Upper lobe of left lung (tissue), 6 donors: ENCODE measurements around the gene DIAPH2. TPM values are rescaled to one million over a fixed set of nuclear protein-coding genes. Genes with fewer than 3 reads are reported as not detected.

Experiments
- ATAC-seq, 2 donors: fragments of 200-7000 bp; cut with Tn5 transposase; one replicate each; pipeline ENCODE4 v1.9.1; 2022; ENCODE audit warnings: mild to moderate bottlenecking in 2 of 2, moderate library complexity in 2 of 2; ENCODE audit not compliant: low FRiP score in 2 of 2
- DNase-seq, 2 donors: peaks; one replicate each; pipeline ENCODE4 v3.0.0-alpha.2; 2019 to 2020
- H3K27ac ChIP-seq, 4 donors: fragments of 200-600 bp; sonication (generic); one replicate each; pipeline ENCODE4 v1.5.1; 2016 to 2019
- H3K27me3 ChIP-seq, 4 donors: fragments of 200-600 bp; sonication (generic); one replicate each; pipeline ENCODE4 v1.5.1; 2017 to 2019
- H3K36me3 ChIP-seq, 4 donors: fragments of 200-600 bp; sonication (generic); one replicate each; pipeline ENCODE4 v1.5.1; 2016 to 2019
- H3K4me1 ChIP-seq, 4 donors: fragments of 200-600 bp; sonication (generic); one replicate each; pipeline ENCODE4 v1.5.1; 2018 to 2019
- H3K4me3 ChIP-seq, 4 donors: fragments of 200-600 bp; sonication (generic); one replicate each; pipeline ENCODE4 v1.5.1; 2017 to 2019; ENCODE audit warnings: mild to moderate bottlenecking in 2 of 4, moderate library complexity in 1 of 4
- H3K9me3 ChIP-seq, 4 donors: fragments of 200-600 bp; sonication (generic); one replicate each; pipeline ENCODE4 v1.5.1; 2018 to 2019
- EP300 ChIP-seq, 4 donors: sonication (generic); formaldehyde crosslinking; IDR thresholded peaks; one replicate each; pipeline ENCODE4 v1.5.1; 2017; ENCODE audit warnings: antibody characterized with exemption in 4 of 4, control low read depth in 2 of 4
- POLR2A ChIP-seq, 4 donors: fragments of 450-650 bp; IDR thresholded peaks; one replicate each; pipeline ENCODE4 v1.5.1; 2016 to 2017; ENCODE audit warnings: antibody characterized with exemption in 4 of 4, mild to moderate bottlenecking in 2 of 4
- POLR2AphosphoS5 ChIP-seq, 2 donors: sonication (generic); formaldehyde crosslinking; IDR thresholded peaks; one replicate each; pipeline ENCODE4 v1.5.1; 2017; ENCODE audit warnings: antibody characterized with exemption in 2 of 2
- WGBS, 2 donors: methylation state at CpG; one replicate each; pipeline ENCODE4 v1.1.5; 2017 to 2018; 5-methylcytosine and 5-hydroxymethylcytosine counted together
- total RNA-seq, 6 donors: library from RNA; depleted of rRNA in 4 of 6; stranded (reverse); fragments of >200 nt in 4 of 6; gene quantifications; one replicate each; pipeline versions ENCODE4 v1.1.0 to v1.2.1, GENCODE V29; 2016 to 2021
- TF ChIP-seq, protein P1 (sequence below), 6 experiments: fragments of 450-650 bp in 4 of 6; fragments of 200-600 bp in 2 of 6; sonication (generic) in 2 of 6; IDR thresholded peaks; one replicate each; pipeline ENCODE4 v1.5.1; 2016 to 2019; ENCODE audit warnings: antibody characterized with exemption in 6 of 6
- donor health status: DM: no; HTN: no; CAD: no; lungs with moderate emphysema.
- donor health status: DM: no; HTN: yes; CAD: no; lungs with severe emphysema.

DIAPH2 gene
- total RNA-seq, 6 donors from 2014 or later: 22.5 to 107 (median 44.1) TPM

GRCh38 chrX:96683997-96684338 is 674 bp upstream of the DIAPH2 start:
- 24 to 43% methylated on average over 8 of the region's 8 CpGs for WGBS, 2 donors

GRCh38 chrX:96685210-96686099 is 813 bp downstream of the DIAPH2 start:
- TF ChIP-seq, protein P1, sequence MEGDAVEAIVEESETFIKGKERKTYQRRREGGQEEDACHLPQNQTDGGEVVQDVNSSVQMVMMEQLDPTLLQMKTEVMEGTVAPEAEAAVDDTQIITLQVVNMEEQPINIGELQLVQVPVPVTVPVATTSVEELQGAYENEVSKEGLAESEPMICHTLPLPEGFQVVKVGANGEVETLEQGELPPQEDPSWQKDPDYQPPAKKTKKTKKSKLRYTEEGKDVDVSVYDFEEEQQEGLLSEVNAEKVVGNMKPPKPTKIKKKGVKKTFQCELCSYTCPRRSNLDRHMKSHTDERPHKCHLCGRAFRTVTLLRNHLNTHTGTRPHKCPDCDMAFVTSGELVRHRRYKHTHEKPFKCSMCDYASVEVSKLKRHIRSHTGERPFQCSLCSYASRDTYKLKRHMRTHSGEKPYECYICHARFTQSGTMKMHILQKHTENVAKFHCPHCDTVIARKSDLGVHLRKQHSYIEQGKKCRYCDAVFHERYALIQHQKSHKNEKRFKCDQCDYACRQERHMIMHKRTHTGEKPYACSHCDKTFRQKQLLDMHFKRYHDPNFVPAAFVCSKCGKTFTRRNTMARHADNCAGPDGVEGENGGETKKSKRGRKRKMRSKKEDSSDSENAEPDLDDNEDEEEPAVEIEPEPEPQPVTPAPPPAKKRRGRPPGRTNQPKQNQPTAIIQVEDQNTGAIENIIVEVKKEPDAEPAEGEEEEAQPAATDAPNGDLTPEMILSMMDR (IDR thresholded peaks at IDR 0.05): no peak
- TF ChIP-seq POLR2AphosphoS5 (IDR thresholded peaks at IDR 0.05) (no peak), EP300 (IDR thresholded peaks at IDR 0.05) (no peak)

More at GRCh38 chrX:96683997-96684338, 674 bp upstream of the DIAPH2 start:
- no peak for DNase-seq
- H3K9me3 ChIP-seq: no peaks in the 10 kb centered on the region
- TF ChIP-seq EP300 (IDR thresholded peaks at IDR 0.05): no peak
- TF ChIP-seq, protein P1 (IDR thresholded peaks at IDR 0.05): no peak
- no peak for TF ChIP-seq POLR2AphosphoS5 (IDR thresholded peaks at IDR 0.05)
- TF ChIP-seq POLR2A (IDR thresholded peaks at IDR 0.05): no peak
- peak overlapping the region; percentile 82 to 88 (median 87) for H3K27ac ChIP-seq
- peaks cover 0 to 6% (median 0%) of the 10 kb centered on the region in 4 donors for H3K27me3 ChIP-seq
- no peak for ATAC-seq
- H3K4me3 ChIP-seq: peak overlapping the region in 3 of 4 donors; percentile 62 to 76 (median 70)
- no peaks in the 10 kb centered on the region for H3K36me3 ChIP-seq
- H3K4me1 ChIP-seq: peaks cover 0 to 9% (median 0%) of the 10 kb centered on the region in 4 donors

GRCh38 chrX:96687776-96688175 is 3.1 kb downstream of the DIAPH2 start:
- no peak overlapping the region for H3K27ac ChIP-seq
- DNase-seq (no peak), ATAC-seq (no peak)
- 84 to 100% methylated on average over 2 of the region's 2 CpGs for WGBS, 2 donors
- H3K9me3 ChIP-seq: no peaks in the 10 kb centered on the region
- H3K36me3 ChIP-seq: no peaks in the 10 kb centered on the region
- H3K4me1 ChIP-seq: peaks cover 0 to 9% (median 0%) of the 10 kb centered on the region in 4 donors
- TF ChIP-seq EP300 (IDR thresholded peaks at IDR 0.05): no peak
- TF ChIP-seq, protein P1 (IDR thresholded peaks at IDR 0.05): no peak
- no peak for TF ChIP-seq POLR2AphosphoS5 (IDR thresholded peaks at IDR 0.05)
- TF ChIP-seq POLR2A (IDR thresholded peaks at IDR 0.05): no peak
- no peak overlapping the region for H3K4me3 ChIP-seq
- peaks cover 0 to 6% (median 0%) of the 10 kb centered on the region in 4 donors for H3K27me3 ChIP-seq

More at GRCh38 chrX:96685210-96686099, 813 bp downstream of the DIAPH2 start:
- no peaks in the 10 kb centered on the region for H3K36me3 ChIP-seq
- 0 to 15% methylated on average over 13 to 38 of the region's 38 CpGs for WGBS, 2 donors
- H3K4me3 ChIP-seq: peak overlapping the region; percentile 56 to 76 (median 66)
- ATAC-seq (peak; percentile 65 to 77), DNase-seq (peak in 1 of 2 donors; percentile 55)
- peaks cover 0 to 9% (median 0%) of the 10 kb centered on the region in 4 donors for H3K4me1 ChIP-seq
- peaks cover 0 to 6% (median 0%) of the 10 kb centered on the region in 4 donors for H3K27me3 ChIP-seq
- H3K9me3 ChIP-seq: no peaks in the 10 kb centered on the region
- peak overlapping the region; percentile 82 to 88 (median 87) for H3K27ac ChIP-seq

DNA sequence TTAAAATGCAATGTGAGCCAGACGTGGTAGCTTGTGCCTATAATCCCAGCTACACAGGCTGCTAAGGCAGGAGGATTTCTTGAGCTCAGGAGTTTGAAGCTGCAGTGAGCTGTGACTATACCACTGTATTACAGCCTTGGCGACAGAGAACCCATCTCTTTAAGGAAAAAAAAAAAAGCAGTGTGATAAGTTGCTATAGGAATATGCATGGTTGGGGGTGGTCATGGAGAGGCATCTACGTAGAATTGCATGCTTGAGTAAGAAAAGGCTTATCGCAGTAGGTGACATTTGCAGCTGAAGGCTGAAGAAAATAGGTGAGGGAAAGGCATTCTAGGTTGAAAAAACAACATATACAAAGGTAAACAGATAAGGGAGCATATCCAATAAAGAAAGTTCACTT is 4.1 kb downstream of the DIAPH2 start:
- Histone ChIP-seq H3K27ac (no peak overlapping the region), H3K9me3 (no peaks in the 10 kb centered on the region), H3K4me1 (peaks cover 0 to 9% (median 0%) of the 10 kb centered on the region in 4 donors), H3K36me3 (no peaks in the 10 kb centered on the region), H3K4me3 (no peak overlapping the region), H3K27me3 (peaks cover 0 to 6% (median 0%) of the 10 kb centered on the region in 4 donors)
- WGBS, 2 donors: 74 to 97% methylated on average over 4 of the region's 4 CpGs
- no peak for TF ChIP-seq POLR2AphosphoS5 (IDR thresholded peaks at IDR 0.05)
- TF ChIP-seq POLR2A (IDR thresholded peaks at IDR 0.05): no peak
- TF ChIP-seq, protein P1 (IDR thresholded peaks at IDR 0.05): no peak
- TF ChIP-seq EP300 (IDR thresholded peaks at IDR 0.05): no peak
- DNase-seq (no peak), ATAC-seq (no peak)
